ENCODE results near the gene AQP12B.
"Not testable (repeated sequence)": the region's sequence is repeated elsewhere in the genome, so short reads cannot be mapped to it uniquely, and the experiment has no call there.

AQP12B gene

GRCh38 chr2:240701091-240701735, 18.5 kb upstream of the AQP12B start:
- DNase-seq (ENCODE audit: low read depth) = no peak

- not testable (repeated sequence) for DNase-seq (ENCODE audit: low read depth)
Observed at GRCh38 chr2:240700616-240701015, 17.9 kb upstream of the AQP12B start.

DNA sequence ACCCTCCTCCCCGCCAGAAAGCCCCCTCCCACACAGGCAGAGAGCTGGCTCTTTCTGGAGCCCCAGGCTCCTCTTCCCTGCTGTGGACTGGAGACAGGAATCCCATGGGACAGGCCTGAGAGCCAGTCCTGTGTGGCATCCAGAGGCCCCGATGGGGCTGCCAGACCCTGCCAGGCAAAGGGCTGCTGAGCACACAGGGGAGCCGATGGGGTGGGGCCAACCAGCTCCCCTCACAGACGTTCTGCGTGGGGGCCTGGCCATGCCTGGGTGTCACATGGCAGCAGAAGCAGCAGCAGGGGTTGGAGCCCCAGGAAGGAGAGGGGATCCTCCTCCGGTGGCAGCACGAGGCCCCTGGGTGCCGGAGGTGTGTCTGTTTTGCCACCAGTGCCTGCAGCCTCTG, 17.1 kb upstream of the AQP12B start:
- not testable (repeated sequence) for DNase-seq (ENCODE audit: low read depth)

DNA sequence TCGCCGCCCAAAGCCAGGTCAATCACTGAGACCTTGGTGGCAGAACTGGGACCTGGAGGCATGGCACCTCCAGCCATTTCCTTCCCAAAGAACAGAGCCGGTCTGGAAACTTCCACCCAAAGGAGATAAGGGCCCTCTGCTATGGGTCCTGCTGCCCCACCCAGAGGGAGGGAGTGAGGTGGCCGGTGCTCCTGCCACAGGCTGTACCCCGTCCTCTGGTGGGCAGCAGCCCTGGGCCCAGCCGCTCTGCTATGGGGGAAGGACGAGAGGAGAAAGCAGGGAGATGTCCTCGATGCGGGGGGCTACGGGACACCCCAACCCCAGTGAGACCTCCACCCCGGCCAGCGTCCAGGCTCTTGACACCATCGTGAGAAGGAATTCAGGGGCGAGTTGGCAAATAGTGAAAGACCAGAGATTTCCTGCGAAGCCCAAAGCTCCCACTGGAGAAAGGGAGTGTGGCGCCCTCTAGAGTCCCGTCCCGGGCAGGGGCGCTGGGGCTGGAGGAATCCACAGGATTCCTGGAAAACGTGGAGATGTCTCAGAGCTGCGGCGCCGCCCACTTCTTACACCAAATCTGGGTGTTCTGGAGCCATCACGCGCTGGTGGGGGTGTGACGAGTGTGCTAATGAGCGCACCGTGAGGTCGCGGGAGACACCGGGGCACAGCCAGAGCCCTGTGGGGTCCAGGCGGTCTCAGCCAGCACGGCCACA, 16.3 kb upstream of the AQP12B start:
- not testable (repeated sequence) for DNase-seq (ENCODE audit: low read depth)

DNA sequence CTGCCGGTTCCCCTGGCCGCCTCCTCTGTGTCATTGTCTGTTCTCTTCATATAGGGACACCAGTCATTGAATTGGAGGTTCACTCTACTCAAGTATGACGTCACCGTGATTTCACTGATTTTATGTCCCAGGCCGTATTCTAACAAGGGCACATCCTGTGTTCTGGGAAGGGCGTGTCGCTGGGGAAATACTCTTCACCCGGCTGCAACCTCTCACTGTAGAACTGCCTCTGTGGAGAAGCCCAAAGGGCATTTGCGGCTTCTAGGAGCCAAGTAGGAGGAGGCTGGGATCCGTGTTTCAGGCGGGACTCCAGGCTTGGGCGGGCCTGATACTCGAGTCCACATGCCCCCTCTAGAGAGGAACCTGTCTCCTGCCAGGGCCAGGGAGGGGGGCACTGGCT, 13.8 kb upstream of the AQP12B start:
- not testable (repeated sequence) for DNase-seq (ENCODE audit: low read depth)

GRCh38 chr2:240695593-240695992, 12.9 kb upstream of the AQP12B start:
- not testable (repeated sequence) for DNase-seq (ENCODE audit: low read depth)

- not testable (repeated sequence) for DNase-seq (ENCODE audit: low read depth)
Observed at GRCh38 chr2:240694304-240694703, 11.6 kb upstream of the AQP12B start.

DNA sequence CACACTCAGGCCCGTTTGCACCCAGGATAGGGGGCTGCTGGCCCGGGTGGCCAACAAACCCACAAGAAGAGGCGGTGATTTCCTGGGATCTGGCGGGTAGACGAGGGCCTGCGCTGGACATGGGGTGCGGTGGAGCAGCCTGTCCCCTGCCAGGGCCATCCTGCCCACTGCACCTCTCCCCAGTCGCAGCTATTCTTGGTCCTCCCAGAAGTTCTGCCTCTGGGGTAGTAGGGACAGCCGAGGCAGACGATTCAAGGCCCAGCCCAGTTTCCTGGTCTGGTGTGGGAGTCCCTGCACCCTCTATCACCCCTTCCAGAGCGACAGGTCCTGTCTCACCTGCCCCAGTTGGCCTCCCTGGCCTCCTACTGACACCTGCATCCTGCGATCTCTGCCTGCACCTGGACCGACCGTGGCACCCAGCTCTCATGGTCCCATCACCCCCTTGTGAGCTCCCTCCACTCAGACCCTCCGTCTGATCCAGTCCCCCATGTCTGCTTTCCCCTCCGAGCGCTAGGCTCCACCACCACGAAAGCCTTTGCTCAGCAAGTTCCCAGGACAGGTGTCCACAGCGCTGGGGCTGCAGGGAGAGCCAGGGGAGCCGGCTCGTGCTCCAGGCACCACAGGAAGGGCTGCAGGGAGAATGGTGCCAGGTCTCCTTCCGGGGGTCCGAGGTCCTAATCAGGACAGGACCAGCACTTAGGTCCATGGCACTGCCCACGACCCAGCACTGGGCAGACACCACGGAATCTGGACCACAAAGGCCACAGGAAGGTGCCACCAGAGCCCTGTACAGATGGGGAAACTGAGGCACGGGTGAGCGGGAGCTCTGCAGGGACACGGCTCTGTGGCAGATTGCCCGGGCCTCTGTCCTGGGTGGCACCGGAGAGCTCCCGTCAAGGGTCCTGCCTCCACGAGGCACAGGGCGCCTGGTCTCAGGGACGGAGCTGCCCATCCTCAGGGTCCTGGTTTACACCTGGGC, 10.2 kb upstream of the AQP12B start:
- DNase-seq (ENCODE audit: low read depth) = not testable (repeated sequence)

DNA sequence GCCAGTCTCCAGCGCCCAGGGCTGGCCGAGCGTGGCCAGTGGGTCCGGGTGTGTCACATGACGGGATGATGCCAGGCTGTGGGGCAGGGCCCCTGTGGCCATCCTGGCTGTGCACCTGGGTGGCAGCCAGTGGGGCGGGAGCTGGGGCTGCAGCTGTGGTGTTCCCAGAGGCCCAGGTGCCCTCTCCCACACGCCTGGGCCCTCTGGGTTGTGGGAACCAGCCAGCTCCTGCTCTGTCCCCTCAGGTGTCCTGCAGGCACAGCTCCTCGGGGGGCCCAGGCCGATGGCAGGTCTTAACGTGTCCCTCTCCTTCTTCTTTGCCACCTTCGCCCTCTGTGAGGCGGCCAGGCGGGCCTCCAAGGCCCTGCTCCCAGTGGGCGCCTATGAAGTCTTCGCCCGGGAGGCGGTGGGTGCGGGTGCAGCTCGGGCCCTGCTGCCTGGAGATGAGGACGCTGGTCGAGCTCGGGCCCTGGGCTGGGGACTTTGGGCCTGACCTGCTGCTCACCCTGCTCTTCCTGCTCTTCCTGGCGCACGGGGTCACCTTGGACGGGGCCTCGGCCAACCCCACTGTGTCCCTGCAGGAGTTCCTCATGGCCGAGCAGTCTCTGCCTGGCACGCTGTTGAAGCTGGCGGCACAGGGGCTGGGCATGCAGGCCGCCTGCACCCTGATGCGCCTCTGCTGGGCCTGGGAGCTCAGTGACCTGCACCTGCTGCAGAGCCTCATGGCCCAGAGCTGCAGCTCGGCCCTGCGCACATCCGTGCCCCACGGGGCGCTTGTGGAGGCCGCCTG, 9.1 kb upstream of the AQP12B start, which contains the start of gene AQP12A:
TSS of gene AQP12A (plus strand) at position 236 of the 790 bp plus-strand sequence. CDS start at position 284, 48 bp downstream.
- DNase-seq (ENCODE audit: low read depth) = not testable (repeated sequence)

DNA sequence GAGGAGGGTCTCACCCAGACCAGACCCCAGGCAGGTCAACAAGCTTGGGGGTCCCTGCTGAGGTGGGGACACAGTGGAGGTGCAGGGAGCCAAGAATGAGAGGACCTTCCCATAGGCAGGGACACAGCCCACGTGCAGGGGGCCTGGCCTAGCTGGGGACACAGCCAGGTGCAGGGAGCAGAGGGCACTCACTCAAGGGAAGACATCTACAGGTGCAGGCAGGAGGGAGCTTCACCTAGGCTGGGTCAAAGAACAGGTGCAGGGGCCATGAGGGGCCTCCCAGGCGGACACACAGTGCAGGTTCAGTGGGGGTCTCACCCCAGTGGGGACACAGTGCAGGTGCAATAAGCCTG, 8.4 kb upstream of the AQP12B start:
- not testable (repeated sequence) for DNase-seq (ENCODE audit: low read depth)

GRCh38 chr2:240690421-240691074, 7.9 kb upstream of the AQP12B start:
- DNase-seq (ENCODE audit: low read depth) = not testable (repeated sequence)

GRCh38 chr2:240689975-240690374, 7.3 kb upstream of the AQP12B start:
- DNase-seq (ENCODE audit: low read depth) = no peak

- DNase-seq (ENCODE audit: low read depth) = no peak
Observed at GRCh38 chr2:240688553-240688919, 5.9 kb upstream of the AQP12B start.

DNA sequence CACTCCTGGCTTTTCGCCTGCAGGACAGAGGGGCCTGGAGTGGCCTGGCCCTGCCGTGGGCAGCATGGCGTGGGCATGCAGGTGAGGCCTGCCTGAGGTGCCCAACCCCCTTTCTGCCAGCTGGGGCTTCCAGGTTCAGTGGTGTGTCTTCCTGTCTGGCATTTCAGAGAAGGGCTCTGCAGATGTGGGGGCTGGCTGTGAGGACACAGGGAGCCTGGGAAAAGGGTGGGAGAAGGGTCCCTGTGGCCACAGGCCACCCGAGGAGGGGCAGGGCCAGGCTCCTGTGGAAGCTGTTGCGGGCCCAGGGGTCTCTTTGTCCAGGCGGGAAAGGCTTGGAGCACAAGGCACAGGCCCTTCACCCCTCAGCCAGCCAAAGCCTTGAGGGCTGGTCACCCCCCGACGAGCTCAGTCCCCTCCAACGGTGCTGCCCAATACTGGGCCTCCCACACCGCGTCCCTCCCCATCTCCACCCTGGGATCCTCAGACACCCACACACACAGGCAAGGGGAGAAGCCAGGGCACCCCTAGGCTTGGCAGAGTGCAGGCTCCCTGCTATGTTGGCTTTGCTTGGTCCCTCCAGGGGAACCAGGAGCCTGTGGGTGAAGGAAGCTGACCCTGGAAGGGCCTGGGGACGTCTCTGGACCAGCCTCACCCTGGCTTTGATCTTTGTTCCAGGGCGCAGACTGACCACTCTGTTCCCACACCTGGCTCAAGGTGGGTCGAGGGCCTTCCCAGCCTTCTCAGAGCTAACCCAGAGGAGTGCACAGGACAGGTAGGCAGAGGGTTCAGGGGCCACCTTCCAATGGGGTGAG, 5.3 kb upstream of the AQP12B start:
- no peak for DNase-seq (ENCODE audit: low read depth)

DNA sequence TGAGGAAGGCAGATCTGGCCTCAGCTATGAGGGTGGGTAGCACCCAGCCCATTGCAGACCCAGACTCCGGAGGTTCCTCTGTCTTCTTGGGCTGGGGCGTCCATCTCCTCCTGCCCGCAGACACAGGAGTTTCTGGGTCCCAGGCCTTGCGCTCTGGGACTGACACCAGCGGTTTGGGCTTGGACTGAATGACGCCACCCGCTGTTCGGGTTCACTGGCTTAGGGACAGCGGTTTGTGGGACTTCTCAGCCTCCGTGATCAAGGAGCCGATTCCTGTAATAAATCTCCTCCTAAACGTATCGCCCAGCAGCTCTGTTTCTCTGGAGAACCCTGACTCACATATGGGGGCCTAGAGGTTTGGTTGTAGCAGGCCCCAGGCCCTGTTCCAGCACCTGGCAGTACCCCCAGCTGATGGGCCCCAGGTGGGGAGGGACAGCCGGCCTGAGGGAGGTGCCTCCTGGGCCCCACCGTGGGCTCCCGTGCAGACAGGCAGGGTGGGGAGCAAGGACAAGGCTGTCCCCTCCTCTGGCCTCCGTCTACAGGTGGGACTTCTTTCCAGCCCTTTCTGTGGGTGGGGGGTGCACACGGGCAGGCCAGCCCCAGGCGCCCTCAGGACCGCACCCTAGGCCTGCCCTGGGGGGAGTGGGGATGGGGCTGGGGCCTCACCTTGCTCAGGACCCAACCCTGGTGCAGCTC, 4.5 kb upstream of the AQP12B start:
- no peak for DNase-seq (ENCODE audit: low read depth)

GRCh38 chr2:240686460-240686859, 3.8 kb upstream of the AQP12B start:
- DNase-seq (ENCODE audit: low read depth) = no peak

DNA sequence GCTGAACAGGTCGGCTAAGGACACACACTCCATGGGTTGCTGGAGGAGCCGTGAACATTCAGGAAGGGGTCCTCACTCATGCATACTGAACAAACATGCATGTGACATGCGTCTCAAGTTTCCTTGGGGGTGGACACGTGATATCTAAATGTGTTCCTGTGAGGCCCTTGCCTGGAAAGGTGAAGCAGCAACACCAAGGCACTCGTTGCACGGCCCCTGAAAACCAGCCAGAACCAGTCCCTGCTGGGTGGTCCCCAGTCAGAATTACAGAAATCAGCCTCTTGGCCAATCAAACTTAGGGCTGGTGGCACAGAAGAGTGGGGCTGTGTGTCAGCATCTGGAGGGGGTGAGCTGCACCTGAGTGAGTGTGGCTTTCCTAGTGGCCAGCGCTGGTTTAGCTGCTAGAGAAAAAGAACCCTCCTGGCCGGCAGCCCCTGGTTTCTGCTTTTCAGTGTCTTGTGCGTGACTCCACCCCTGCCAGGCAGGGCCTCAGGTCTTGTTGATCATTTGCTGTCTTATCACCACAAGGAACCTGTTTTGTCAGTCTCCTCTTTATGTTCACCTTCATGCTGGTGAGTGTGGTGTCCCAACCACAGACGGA, 3.2 kb upstream of the AQP12B start:
- DNase-seq (ENCODE audit: low read depth) = no peak

DNA sequence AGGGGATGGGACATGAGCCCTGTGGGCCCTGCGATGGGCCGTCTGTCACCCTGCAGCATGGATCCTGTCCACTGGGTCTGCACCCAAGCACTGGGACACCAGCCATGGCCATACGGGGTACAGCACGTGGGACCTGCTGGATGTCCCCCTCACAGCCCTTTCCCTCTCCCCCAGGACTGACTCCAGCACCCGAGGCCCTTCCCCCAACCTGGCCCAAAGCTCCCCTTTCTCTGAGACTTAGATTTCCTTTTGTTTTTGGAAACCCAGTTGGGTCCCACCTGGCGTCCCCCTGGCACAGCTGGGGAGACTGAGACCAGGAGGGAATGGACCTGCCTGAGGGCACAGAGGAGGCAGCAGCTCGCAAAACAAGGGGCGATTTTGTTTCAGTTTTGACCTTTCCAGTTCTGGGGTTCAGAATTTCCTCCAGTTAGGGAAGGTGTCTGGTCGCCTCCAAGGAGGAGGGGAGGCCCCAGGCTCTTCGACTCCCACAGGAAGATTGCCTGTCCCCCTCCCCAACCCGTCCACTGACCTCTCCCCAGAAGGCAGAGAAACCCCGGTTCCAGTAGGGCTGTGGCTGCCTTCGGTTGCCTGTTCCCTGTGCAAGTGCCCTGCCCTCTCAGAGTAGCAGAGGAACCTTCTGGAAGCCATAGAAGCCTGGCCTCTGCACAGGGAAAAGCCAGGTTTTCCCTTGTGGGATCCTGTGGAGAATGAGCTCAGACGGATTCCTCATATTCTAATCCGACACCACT, 1.5 kb upstream of the AQP12B start:
- DNase-seq (ENCODE audit: low read depth) = not testable (repeated sequence)
